K562 (cell line): Measurements from ENCODE around the gene MXD3. TPM values are rescaled to one million over a fixed set of nuclear protein-coding genes. Genes with fewer than 3 reads are reported as not detected.

Experiments
- ATAC-seq: fragments of 200-7000 bp; cut with Tn5 transposase; 3 replicates; pipeline ENCODE4 v1.9.1; 2020; ENCODE audit warnings: moderate library complexity
- BruUV-seq: library from RNA; stranded (reverse); fragments of 400-500 nt; replicated peaks from 2 replicates; lab custom pipeline; 2021; lab: Mats Ljungman, UMichigan
- CTCF ChIA-PET: fragments of 300-600 bp; formaldehyde crosslinking; extraction: SDS; loops from one replicate; lab custom pipeline; 2021; ENCODE audit warnings: low intra/inter-chr PET ratio; lab: Yijun Ruan, JAX
- POLR2A ChIA-PET: fragments of 300-600, 350-650 bp; sonication (Branson Sonifier 250); formaldehyde crosslinking; extraction: SDS; loops from one replicate; lab custom pipeline; 2021; ENCODE audit warnings: antibody characterized with exemption, inconsistent platforms; lab: Yijun Ruan, JAX
- DNase-seq, 4 experiments: peaks; one replicate each; pipeline versions ENCODE4 v3.0.0 to v3.0.0-alpha.2; 2011 to 2018; ENCODE audit warnings: low spot score in 3 of 4, mixed read lengths in 3 of 4; ENCODE audit errors: extremely low read depth in 1 of 4
- FAIRE-seq: peaks from 2 replicates; lab custom pipeline; 2011; peaks lifted over from hg19 to GRCh38; lab: Jason Lieb, UNC
- H2AFZ ChIP-seq: 2 replicates; pipeline ENCODE4 v1.6.0; 2011; ENCODE audit warnings: low read depth, low read length, control low read depth, inconsistent platforms
- H3K27ac ChIP-seq: fragments of 200-600 bp; 3 replicates; pipeline ENCODE4 v1.8.0; 2011; ENCODE audit warnings: low read depth, mild to moderate bottlenecking, control low read depth, inconsistent platforms, low read length, moderate library complexity, mixed read lengths; ENCODE audit errors: extremely low read depth
- H3K27me3 ChIP-seq, 2 experiments: fragments of 300-600 bp in 1 of 2; 2 replicates in 1 of 2; 3 replicates in 1 of 2; pipeline versions ENCODE4 v1.6.0 to v1.8.0; 2011; ENCODE audit warnings: inconsistent platforms in 2 of 2, low read length in 2 of 2, mild to moderate bottlenecking in 1 of 2, mixed read lengths in 1 of 2, moderate library complexity in 1 of 2; ENCODE audit not compliant: control insufficient read depth in 2 of 2, insufficient read depth in 2 of 2
- H3K36me3 ChIP-seq: fragments of 300-600 bp; 3 replicates; pipeline ENCODE4 v1.8.0; 2011; ENCODE audit warnings: mild to moderate bottlenecking, low read length, inconsistent platforms; ENCODE audit not compliant: control insufficient read depth, insufficient read depth
- H3K4me1 ChIP-seq, 2 experiments: fragments of 200-600 bp in 1 of 2; replicated peaks in 1 of 2; 2 replicates in 1 of 2; 3 replicates in 1 of 2; pipeline versions ENCODE4 v1.5.1 to v1.8.0; 2011; ENCODE audit warnings: inconsistent platforms in 2 of 2, low read length in 2 of 2, mild to moderate bottlenecking in 1 of 2, mixed read lengths in 1 of 2, moderate library complexity in 1 of 2; ENCODE audit not compliant: control insufficient read depth in 2 of 2, insufficient read depth in 2 of 2
- H3K4me2 ChIP-seq: 2 replicates; pipeline ENCODE4 v1.6.1; 2011; ENCODE audit warnings: low read length, control low read depth, inconsistent platforms, mixed read lengths; ENCODE audit not compliant: insufficient read depth
- H3K4me3 ChIP-seq: fragments of 200-600 bp; sonication (generic), shearing (Covaris generic); 2 replicates; pipeline ENCODE4 v1.5.1; 2016; ENCODE audit warnings: control low read depth, inconsistent platforms
- H3K79me2 ChIP-seq: fragments of 200-600 bp; 3 replicates; pipeline ENCODE4 v1.8.0; 2011; ENCODE audit warnings: low read length, inconsistent platforms; ENCODE audit not compliant: control insufficient read depth, insufficient read depth
- H3K9ac ChIP-seq, 2 experiments: 2 replicates each; pipeline versions ENCODE4 v1.6.0 to v1.6.1; 2011; ENCODE audit warnings: low read depth in 2 of 2, low read length in 2 of 2, control low read depth in 1 of 2, inconsistent platforms in 1 of 2, mild to moderate bottlenecking in 1 of 2, mixed read lengths in 1 of 2; ENCODE audit not compliant: insufficient read depth in 1 of 2
- H3K9me1 ChIP-seq: one replicate; pipeline ENCODE4 v1.6.0; 2011; ENCODE audit warnings: inconsistent platforms, mild to moderate bottlenecking, low read length, moderate library complexity; ENCODE audit not compliant: control insufficient read depth, insufficient read depth
- H3K9me3 ChIP-seq: replicated peaks from 2 replicates; pipeline ENCODE4 v1.5.1; 2011; ENCODE audit warnings: low read depth, low read length, inconsistent platforms; ENCODE audit not compliant: control insufficient read depth, insufficient read depth
- H4K20me1 ChIP-seq: replicated peaks from 2 replicates; pipeline ENCODE4 v1.6.1; 2011; ENCODE audit warnings: low read length, inconsistent platforms, mixed read lengths; ENCODE audit not compliant: control insufficient read depth, insufficient read depth
- ARID3B ChIP-seq: fragments of 250-450 bp; sonication (Bioruptor Pico); IDR thresholded peaks from 2 replicates; pipeline ENCODE4 v1.4.0; 2020; ENCODE audit warnings: borderline replicate concordance
- E4F1 ChIP-seq: fragments of 250-450 bp; sonication (Bioruptor Pico); IDR thresholded peaks from 2 replicates; pipeline ENCODE4 v1.5.0; 2021; ENCODE audit warnings: mild to moderate bottlenecking, borderline replicate concordance
- FIP1L1 ChIP-seq: fragments of 200-400 bp; formaldehyde crosslinking; IDR thresholded peaks from 2 replicates; pipeline ENCODE4 v1.6.1; 2018; ENCODE audit warnings: mild to moderate bottlenecking, low read depth, low read length; ENCODE audit not compliant: poor library complexity, severe bottlenecking
- GTF2E2 ChIP-seq: fragments of 200-800 bp; sonication (Bioruptor generic); IDR thresholded peaks from 2 replicates; pipeline ENCODE4 v1.6.1; 2016; ENCODE audit warnings: missing genetic modification characterization, missing compliant biosample characterization
- GTF3C2 ChIP-seq: IDR thresholded peaks from 3 replicates; pipeline ENCODE4 v1.6.1; 2011; ENCODE audit warnings: borderline replicate concordance, mild to moderate bottlenecking, moderate library complexity; ENCODE audit not compliant: insufficient read length; ENCODE audit errors: extremely low read depth
- MTA2 ChIP-seq: fragments of 450-650 bp; IDR thresholded peaks from 2 replicates; pipeline ENCODE4 v1.6.1; 2016; ENCODE audit warnings: low read depth
- RBFOX2 ChIP-seq: fragments of 200-400 bp; formaldehyde crosslinking; IDR thresholded peaks from 2 replicates; pipeline ENCODE4 v1.6.1; 2017; ENCODE audit warnings: low read depth, mild to moderate bottlenecking, low read length, moderate library complexity
- SMARCA5 ChIP-seq: fragments of 450-650 bp; IDR thresholded peaks from 2 replicates; pipeline ENCODE4 v1.6.1; 2016
- SREBF2 ChIP-seq: sonication (generic); formaldehyde crosslinking; IDR thresholded peaks from 2 replicates; pipeline ENCODE4 v1.4.0; 2020; ENCODE audit warnings: mild to moderate bottlenecking, missing genetic modification reagents
- TAF9B ChIP-seq: fragments of 450-650 bp; IDR thresholded peaks from 2 replicates; pipeline ENCODE4 v1.6.1; 2018; ENCODE audit warnings: mild to moderate bottlenecking; ENCODE audit not compliant: partially characterized antibody
- ZFX ChIP-seq: sonication (generic); formaldehyde crosslinking; IDR thresholded peaks from 2 replicates; pipeline ENCODE4 v1.8.0; 2022; ENCODE audit warnings: mild to moderate bottlenecking, missing genetic modification reagents, moderate library complexity
- ZNF121 ChIP-seq: sonication (generic); formaldehyde crosslinking; conservative IDR thresholded peaks from 2 replicates; pipeline ENCODE4 v1.8.0; 2022; ENCODE audit warnings: missing genetic modification reagents
- ZNF277 ChIP-seq: fragments of 250-450 bp; sonication (Bioruptor Pico); IDR thresholded peaks from 2 replicates; pipeline ENCODE4 v1.8.0; 2022; ENCODE audit warnings: inconsistent platforms, mild to moderate bottlenecking, moderate library complexity, borderline replicate concordance
- WGBS: fragments of 100-300 bp; shearing (Covaris generic); methylation state at CpG from one replicate; pipeline ENCODE4 v1.1.6; 2016; ENCODE audit warnings: low coverage, mixed read lengths; ENCODE audit not compliant: insufficient coverage; ENCODE audit errors: missing lambda C conversion rate; 5-methylcytosine and 5-hydroxymethylcytosine counted together
- in situ Hi-C: fragments of 300-500 bp; cut with MboI; formaldehyde crosslinking; loops from 4 replicates; pipeline ENCODE4 v1.15.0; 2018; ENCODE audit warnings: inconsistent platforms, mixed read lengths
- intact Hi-C: fragments of 100-400 bp; cut with micrococcal nuclease; formaldehyde crosslinking; loops from 2 replicates; pipeline ENCODE4 v1.14.2; 2022
- polyA plus RNA-seq, 8 experiments: library from polyadenylated mRNA; depleted of rRNA in 4 of 8; stranded (reverse) in 5 of 8; unstranded in 3 of 8; fragments of >200 nt; fragmentation: Nextera tagmentation in 2 of 8; fragmentation: Illumina TruSeq in 1 of 8; extraction: Ambion mirVana in 2 of 8; extraction: Trizol in 1 of 8; gene quantifications; 2 replicates each; pipeline versions ENCODE4 v1.2.1 to v1.2.3, GENCODE V29; 2011 to 2014; ENCODE audit warnings: inconsistent platforms in 1 of 8, missing spikeins in 1 of 8
- total RNA-seq, 7 experiments: library from RNA; depleted of rRNA in 6 of 7; stranded (reverse); fragments of >200 nt in 6 of 7; fragmentation: Illumina TruSeq in 2 of 7; extraction: Trizol in 2 of 7; gene quantifications; 2 replicates each; pipeline versions ENCODE4 v1.2.1 to v1.2.3, GENCODE V29; 2011 to 2021; ENCODE audit warnings: low replicate concordance in 1 of 7

MXD3 gene
- total and polyA plus RNA-seq, 9 of the 15 experiments (the other 6 are each of a cell fraction or from before 2014, with no cell fraction given), result 0.28 to 24.8 (median 4.5) TPM

GRCh38 chr5:177290816-177291596, 20.7 kb downstream of the MXD3 start:
- Histone ChIP-seq H3K4me1 (no peaks in the 10 kb centered on the region), H3K27ac (no peak overlapping the region), H3K4me3 (no peak overlapping the region), H3K9me3 (no peaks in the 10 kb centered on the region), H3K9me1 (no peaks in the 10 kb centered on the region), H3K9ac (no peak overlapping the region), H4K20me1 (no peaks in the 10 kb centered on the region), H2AFZ (no peak overlapping the region), H3K36me3 (peaks cover 82% of the 10 kb centered on the region), H3K27me3 (no peaks in the 10 kb centered on the region), H3K79me2 (no peaks in the 10 kb centered on the region), H3K4me2 (no peak overlapping the region)
- intact Hi-C loops, result no loop called here
- DNase-seq, result no peak
- WGBS, result 93% methylated on average over 12 of the region's 12 CpGs
- ATAC-seq, result no peak
- ChIA-PET POLR2A (interaction anchor here (0.6 kb wide), 1 partner anchor 320 kb away, joined by 6 read pairs; no protein-coding TSS in a partner anchor), CTCF (interaction anchor here (0.6 kb wide), 1 partner anchor 23 kb away, joined by 4 read pairs; no protein-coding TSS in a partner anchor)
- FAIRE-seq, result no peak
- BruUV-seq, result no TSS peak
- in situ Hi-C loops, result no loop called here
- no peak for TF ChIP-seq ZNF121 (CRISPR knock-in tag)
- TF ChIP-seq MTA2, result no peak
- no peak for TF ChIP-seq ARID3B (CRISPR knock-in tag)
- TF ChIP-seq ZFX (CRISPR knock-in tag), result no peak
- no peak for TF ChIP-seq FIP1L1
- TF ChIP-seq SMARCA5, result no peak
- no peak for TF ChIP-seq SREBF2 (CRISPR knock-in tag)
- TF ChIP-seq TAF9B, result no peak
- TF ChIP-seq RBFOX2, result no peak
- TF ChIP-seq ZNF277 (CRISPR knock-in tag), result no peak
- TF ChIP-seq GTF3C2, result no peak
- TF ChIP-seq E4F1, result no peak
- TF ChIP-seq GTF2E2 (tag), result no peak
